Stimulated activated effector memory CD8-positive, alpha-beta T cell treated with anti-CD3 and anti-CD28 coated beads, Interleukin-12 subunit alpha, Interleukin-12 subunit beta, amount 100 ng/mL, for 72 hours (primary cell): ENCODE results near the gene FUOM.

Experiments
- ATAC-seq: fragments of 150-1000 bp; cut with Tn5 transposase; 2 replicates; pipeline ENCODE4 v1.10.0; 2021
- DNase-seq, 2 donors: peaks; one replicate each; pipeline ENCODE4 v3.0.0; 2021 to 2022; ENCODE audit warnings: low spot score in 2 of 2
- H3K27ac Mint-ChIP-seq: one replicate; pipeline ENCODE4 v1.8.0; 2022; ENCODE audit warnings: mild to moderate bottlenecking, mixed read lengths
- H3K36me3 Mint-ChIP-seq: one replicate; pipeline ENCODE4 v1.8.0; 2022; ENCODE audit warnings: mild to moderate bottlenecking, mixed read lengths
- H3K4me1 Mint-ChIP-seq: one replicate; pipeline ENCODE4 v1.8.0; 2022; ENCODE audit warnings: mixed read lengths
- H3K4me3 Mint-ChIP-seq: one replicate; pipeline ENCODE4 v1.8.0; 2022; ENCODE audit warnings: mild to moderate bottlenecking, mixed read lengths
- H3K9me3 Mint-ChIP-seq: one replicate; pipeline ENCODE4 v1.8.0; 2022; ENCODE audit warnings: mixed read lengths

FUOM gene

GRCh38 chr10:133353202-133353959 is 4.4 kb downstream of the FUOM start:
- H3K36me3 Mint-ChIP-seq = peaks cover 7% of the 10 kb centered on the region
- DNase-seq (no peak), ATAC-seq (no peak)
- peaks cover 15% of the 10 kb centered on the region for H3K4me1 Mint-ChIP-seq
- no peak overlapping the region for H3K27ac Mint-ChIP-seq
- no peak overlapping the region for H3K4me3 Mint-ChIP-seq
- no peaks in the 10 kb centered on the region for H3K9me3 Mint-ChIP-seq

GRCh38 chr10:133351408-133352318 is 6.2 kb downstream of the FUOM start:
- no peaks in the 10 kb centered on the region for H3K9me3 Mint-ChIP-seq
- no peak for DNase-seq
- ATAC-seq = no peak

GRCh38 chr10:133350950-133351329 is 6.9 kb downstream of the FUOM start:
- Mint-ChIP-seq H3K4me3 (no peak overlapping the region), H3K4me1 (peaks cover 11% of the 10 kb centered on the region), H3K27ac (no peak overlapping the region), H3K9me3 (no peaks in the 10 kb centered on the region), H3K36me3 (peaks cover 7% of the 10 kb centered on the region)
- DNase-seq (no peak), ATAC-seq (no peak)

More at GRCh38 chr10:133351408-133352318, 6.2 kb downstream of the FUOM start:
- peaks cover 15% of the 10 kb centered on the region for H3K4me1 Mint-ChIP-seq
- H3K36me3 Mint-ChIP-seq = peaks cover 7% of the 10 kb centered on the region
- H3K27ac Mint-ChIP-seq = no peak overlapping the region
- H3K4me3 Mint-ChIP-seq = no peak overlapping the region

- H3K4me3 Mint-ChIP-seq = no peak overlapping the region
- peaks cover 7% of the 10 kb centered on the region for H3K36me3 Mint-ChIP-seq
- no peaks in the 10 kb centered on the region for H3K9me3 Mint-ChIP-seq
- peaks cover 9% of the 10 kb centered on the region for H3K4me1 Mint-ChIP-seq
- no peak overlapping the region for H3K27ac Mint-ChIP-seq
- DNase-seq (no peak), ATAC-seq (no peak)
Observed at GRCh38 chr10:133350283-133350949, 7.4 kb downstream of the FUOM start.

GRCh38 chr10:133349577-133350011 is 8.2 kb downstream of the FUOM start:
- Mint-ChIP-seq H3K36me3 (peaks cover 7% of the 10 kb centered on the region), H3K4me3 (no peak overlapping the region), H3K4me1 (peaks cover 9% of the 10 kb centered on the region), H3K9me3 (no peaks in the 10 kb centered on the region), H3K27ac (no peak overlapping the region)
- ATAC-seq = no peak
- no peak for DNase-seq

GRCh38 chr10:133349160-133349568 is 8.7 kb downstream of the FUOM start:
- H3K36me3 Mint-ChIP-seq = peaks cover 7% of the 10 kb centered on the region
- no peak for DNase-seq
- no peak overlapping the region for H3K4me3 Mint-ChIP-seq
- no peak overlapping the region for H3K27ac Mint-ChIP-seq
- no peaks in the 10 kb centered on the region for H3K9me3 Mint-ChIP-seq
- ATAC-seq = no peak
- H3K4me1 Mint-ChIP-seq = peaks cover 9% of the 10 kb centered on the region

GRCh38 chr10:133347710-133348517 is 9.9 kb downstream of the FUOM start:
- H3K9me3 Mint-ChIP-seq = no peaks in the 10 kb centered on the region
- ATAC-seq (no peak), DNase-seq (no peak)
- peaks cover 9% of the 10 kb centered on the region for H3K4me1 Mint-ChIP-seq
- no peak overlapping the region for H3K27ac Mint-ChIP-seq
- H3K4me3 Mint-ChIP-seq = no peak overlapping the region
- H3K36me3 Mint-ChIP-seq = peaks cover 7% of the 10 kb centered on the region

GRCh38 chr10:133346413-133346812 is 11.4 kb downstream of the FUOM start:
- Mint-ChIP-seq H3K4me3 (no peak overlapping the region), H3K4me1 (peaks cover 9% of the 10 kb centered on the region), H3K36me3 (peaks cover 7% of the 10 kb centered on the region), H3K27ac (no peak overlapping the region), H3K9me3 (no peaks in the 10 kb centered on the region)
- ATAC-seq (no peak), DNase-seq (no peak)

- ATAC-seq = no peak
- DNase-seq = no peak
- Mint-ChIP-seq H3K9me3 (no peaks in the 10 kb centered on the region), H3K36me3 (peaks cover 3% of the 10 kb centered on the region), H3K4me1 (peaks cover 6% of the 10 kb centered on the region), H3K27ac (no peak overlapping the region), H3K4me3 (no peak overlapping the region)
Observed at GRCh38 chr10:133344236-133344635, 13.6 kb downstream of the FUOM start.

- no peak for ATAC-seq
- no peak for DNase-seq
- Mint-ChIP-seq H3K4me3 (no peak overlapping the region), H3K36me3 (no peaks in the 10 kb centered on the region), H3K27ac (no peak overlapping the region), H3K4me1 (no peaks in the 10 kb centered on the region), H3K9me3 (no peaks in the 10 kb centered on the region)
Observed at GRCh38 chr10:133343558-133343957, 14.3 kb downstream of the FUOM start.

- no peak overlapping the region for H3K4me3 Mint-ChIP-seq
- ATAC-seq (no peak), DNase-seq (no peak)
- no peaks in the 10 kb centered on the region for H3K4me1 Mint-ChIP-seq
- no peaks in the 10 kb centered on the region for H3K36me3 Mint-ChIP-seq
- no peak overlapping the region for H3K27ac Mint-ChIP-seq
- no peaks in the 10 kb centered on the region for H3K9me3 Mint-ChIP-seq
Observed at GRCh38 chr10:133342942-133343341, 14.9 kb downstream of the FUOM start.

- no peaks in the 10 kb centered on the region for H3K36me3 Mint-ChIP-seq
- no peaks in the 10 kb centered on the region for H3K4me1 Mint-ChIP-seq
- DNase-seq (no peak), ATAC-seq (no peak)
- no peak overlapping the region for H3K4me3 Mint-ChIP-seq
- H3K9me3 Mint-ChIP-seq = no peaks in the 10 kb centered on the region
- no peak overlapping the region for H3K27ac Mint-ChIP-seq
Observed at GRCh38 chr10:133341983-133342382, 15.8 kb downstream of the FUOM start.

GRCh38 chr10:133339708-133340380 is 18.0 kb downstream of the FUOM start:
- Mint-ChIP-seq H3K4me1 (peaks cover 2% of the 10 kb centered on the region), H3K9me3 (no peaks in the 10 kb centered on the region), H3K4me3 (no peak overlapping the region), H3K27ac (no peak overlapping the region), H3K36me3 (no peaks in the 10 kb centered on the region)
- DNase-seq (no peak), ATAC-seq (no peak)
